ENCODE results near the gene ENTPD3.
"Not testable (repeated sequence)": the region's sequence is repeated elsewhere in the genome, so short reads cannot be mapped to it uniquely, and the experiment has no call there.

Gene ENTPD3

GRCh38 chr3:40462838-40463237 is 75.9 kb downstream of the ENTPD3 start:
- DNase-seq = not testable (repeated sequence)

- no peak for DNase-seq
These were observed 76.6 kb downstream of the ENTPD3 start for GRCh38 chr3:40463579-40463978.

- no peak for DNase-seq
These were observed 77.5 kb downstream of the ENTPD3 start for GRCh38 chr3:40464339-40465110.

GRCh38 chr3:40465111-40465407 is 78.1 kb downstream of the ENTPD3 start:
- no peak for DNase-seq

GRCh38 chr3:40465456-40465855 is 78.5 kb downstream of the ENTPD3 start:
- no peak for DNase-seq

- no peak for DNase-seq
These were observed 81.0 kb downstream of the ENTPD3 start for GRCh38 chr3:40468018-40468417.

GRCh38 chr3:40470701-40471100 is 83.7 kb downstream of the ENTPD3 start:
- no peak for DNase-seq

- DNase-seq = peak; percentile 63
These were observed 89.8 kb downstream of the ENTPD3 start, which contains the start of gene ZNF619 for GRCh38 chr3:40476478-40477470. Gene ZNF619 (plus strand): TSS chr3:40477122. CDS start chr3:40477980, 858 bp downstream.

- DNase-seq = no peak
These were observed 90.7 kb downstream of the ENTPD3 start for GRCh38 chr3:40477666-40478065.

Data from stimulated activated CD8-positive, alpha-beta memory T cell treated with anti-CD3 and anti-CD28 coated beads, Interleukin-4, amount 100 ng/mL, for 48 hours (primary cell).